ENCODE results near the gene UBE2E1.

The UBE2E1 gene

GRCh38 chr3:23805633-23806533 lies at the start of gene UBE2E1:
Gene UBE2E1 (plus strand): TSS chr3:23805955. CDS start chr3:23807270, 1,315 bp downstream.
- intact Hi-C loops (cut with DNase I; ENCODE audit: low total_unique reads) = no loop called here
- Histone ChIP-seq H3K27ac (peak within 1 kb of the TSS; percentile 93), H3K4me3 (peak within 1 kb of the TSS; percentile 98), H3K4me1 (peaks cover 0 to 37% (median 20%) of the 10 kb centered on the region in 4 donors), H3K9me3 (no peaks in the 10 kb centered on the region), H3K27me3 (no peaks in the 10 kb centered on the region), H3K36me3 (no peaks in the 10 kb centered on the region)
- no peak for TF ChIP-seq CTCF (IDR thresholded peaks at IDR 0.05)
- DNase-seq = peak; percentile 77 to 83

DNA sequence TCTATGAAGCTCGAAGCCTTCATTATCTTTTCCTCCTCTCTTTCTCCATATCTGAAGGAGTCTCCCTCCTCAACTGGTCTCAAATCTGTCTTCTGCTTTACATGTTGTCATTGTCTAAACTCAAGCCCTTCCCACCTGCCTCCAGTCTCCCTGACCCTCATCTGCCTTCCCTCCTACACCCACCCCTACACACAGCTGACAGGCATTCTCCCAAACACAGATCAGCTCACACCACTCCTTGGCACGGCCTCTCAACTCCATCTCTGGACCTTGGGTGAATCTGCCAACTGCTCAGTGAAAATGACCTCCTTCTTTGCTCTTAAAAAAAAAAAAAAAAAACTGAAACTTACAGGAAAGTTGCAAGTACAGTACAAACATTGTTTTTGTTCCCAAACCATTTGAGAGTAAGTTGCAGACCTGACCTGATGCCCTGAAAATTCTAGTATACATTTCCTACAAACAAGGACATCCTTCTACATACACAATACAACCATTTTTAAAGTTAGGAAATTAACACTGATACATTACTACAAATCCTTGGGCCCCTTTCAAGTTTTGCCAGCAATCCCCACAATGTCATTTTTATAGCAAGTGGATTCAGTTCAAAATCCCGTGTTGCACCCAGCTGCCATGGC lies 49.4 kb upstream of the UBE2E1 start:
- no peaks in the 10 kb centered on the region for H3K27me3 ChIP-seq
- peaks cover 0 to 3% (median 2%) of the 10 kb centered on the region in 4 donors for H3K4me1 ChIP-seq
- no peak overlapping the region for H3K27ac ChIP-seq
- intact Hi-C loops (cut with DNase I; ENCODE audit: low total_unique reads) = no loop called here
- H3K4me3 ChIP-seq = no peak overlapping the region
- TF ChIP-seq CTCF (IDR thresholded peaks at IDR 0.05) = no peak
- no peak for DNase-seq
- no peaks in the 10 kb centered on the region for H3K36me3 ChIP-seq
- H3K9me3 ChIP-seq = no peaks in the 10 kb centered on the region

DNA sequence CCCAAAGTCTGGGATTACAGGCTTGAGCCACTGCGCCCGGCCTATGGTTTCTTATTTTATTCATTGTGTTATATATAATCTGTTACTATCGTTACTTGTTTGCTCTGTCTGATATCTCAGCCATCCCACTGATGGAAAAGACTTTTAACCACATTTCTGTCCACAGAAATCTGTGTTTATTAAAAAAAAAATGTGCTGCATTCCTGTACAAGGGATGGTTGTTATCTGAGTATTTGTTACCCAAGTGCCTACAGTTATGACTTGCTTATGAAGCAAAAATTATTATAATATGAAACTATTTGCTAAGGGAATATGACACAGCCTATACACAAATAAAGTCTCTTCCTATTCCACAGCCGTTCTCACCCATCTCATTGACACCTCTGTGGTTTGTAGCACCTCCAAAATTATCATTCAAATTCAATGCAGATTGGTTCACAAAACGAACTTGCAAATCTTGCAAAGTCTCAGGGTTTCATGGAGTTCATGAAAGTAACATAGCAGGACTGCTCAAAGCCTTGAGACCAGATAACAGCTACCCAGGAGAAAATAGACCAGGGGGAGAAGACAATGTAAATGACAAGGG lies 47.4 kb upstream of the UBE2E1 start:
- Histone ChIP-seq H3K9me3 (no peaks in the 10 kb centered on the region), H3K27me3 (no peaks in the 10 kb centered on the region), H3K36me3 (no peaks in the 10 kb centered on the region), H3K27ac (no peak overlapping the region), H3K4me3 (no peak overlapping the region), H3K4me1 (peaks cover 0 to 6% (median 2%) of the 10 kb centered on the region in 4 donors)
- no peak for DNase-seq
- no peak for TF ChIP-seq CTCF (IDR thresholded peaks at IDR 0.05)
- intact Hi-C loops (cut with DNase I; ENCODE audit: low total_unique reads) = no loop called here

- Histone ChIP-seq H3K27ac (no peak overlapping the region), H3K27me3 (no peaks in the 10 kb centered on the region), H3K4me1 (peaks cover 0 to 6% (median 3%) of the 10 kb centered on the region in 4 donors), H3K36me3 (no peaks in the 10 kb centered on the region), H3K4me3 (no peak overlapping the region), H3K9me3 (no peaks in the 10 kb centered on the region)
- DNase-seq = no peak
- TF ChIP-seq CTCF (IDR thresholded peaks at IDR 0.05) = no peak
- intact Hi-C loops (cut with DNase I; ENCODE audit: low total_unique reads) = no loop called here
Observed at GRCh38 chr3:23760325-23760724, 45.4 kb upstream of the UBE2E1 start.

DNA sequence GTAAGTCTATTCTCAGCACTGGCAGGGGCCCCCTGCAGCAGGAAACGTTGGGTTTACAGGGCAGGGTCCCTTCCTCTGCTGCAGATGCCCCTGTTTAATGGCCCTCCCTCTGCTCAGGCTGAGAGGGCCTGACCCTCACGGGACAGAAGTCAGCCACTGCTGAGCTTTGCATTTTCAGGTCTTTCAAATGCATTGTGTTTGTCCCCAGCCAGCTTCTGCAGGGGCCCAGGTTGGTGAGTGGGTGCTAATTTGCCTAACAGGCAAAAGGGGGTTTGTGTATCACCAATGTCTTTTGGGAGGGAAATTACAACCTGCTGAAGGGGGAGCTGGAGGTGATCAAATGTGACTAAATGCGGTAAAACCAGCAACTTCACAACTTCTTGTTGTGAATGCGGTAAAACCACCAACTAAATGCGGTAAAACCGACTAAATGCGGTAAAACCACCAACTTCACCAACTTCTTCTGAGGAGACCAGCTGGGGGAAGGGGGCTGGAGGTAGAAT lies 44.8 kb upstream of the UBE2E1 start:
- TF ChIP-seq CTCF (IDR thresholded peaks at IDR 0.05) = no peak
- DNase-seq = no peak
- intact Hi-C loops (cut with DNase I; ENCODE audit: low total_unique reads) = no loop called here
- Histone ChIP-seq H3K36me3 (no peaks in the 10 kb centered on the region), H3K4me3 (no peak overlapping the region), H3K27me3 (no peaks in the 10 kb centered on the region), H3K4me1 (peaks cover 0 to 6% (median 3%) of the 10 kb centered on the region in 4 donors), H3K9me3 (no peaks in the 10 kb centered on the region), H3K27ac (no peak overlapping the region)
